GM12878 (cell line): ENCODE measurements around the gene CACNA2D3. TPM values are rescaled to one million over a fixed set of nuclear protein-coding genes. Genes with fewer than 3 reads are reported as not detected.

Source experiments
- ATAC-seq: fragments of 200-7000 bp; cut with Tn5 transposase; 3 replicates; pipeline ENCODE4 v1.9.1; 2020; ENCODE audit warnings: mild to moderate bottlenecking, moderate library complexity
- BruUV-seq: library from RNA; stranded (reverse); fragments of 400-500 nt; replicated peaks from 2 replicates; lab custom pipeline; 2021; lab: Mats Ljungman, UMichigan
- CTCF ChIA-PET: fragments of 300-600 bp; sonication (Branson Sonifier 250); formaldehyde crosslinking; extraction: SDS; loops from one replicate; lab custom pipeline; 2021; ENCODE audit warnings: inconsistent platforms; lab: Yijun Ruan, JAX
- POLR2A ChIA-PET: fragments of 350-600 bp; formaldehyde crosslinking; extraction: SDS; loops from one replicate; lab custom pipeline; 2021; ENCODE audit warnings: inconsistent platforms; lab: Charles Lee
- RAD21 ChIA-PET: fragments of 300-600 bp; sonication (Branson Sonifier 250); formaldehyde crosslinking; loops from one replicate; lab custom pipeline; 2023; ENCODE audit warnings: antibody characterized with exemption; ENCODE audit not compliant: unreplicated experiment; lab: Charles Lee
- SMC1A ChIA-PET: fragments of 300-600 bp; sonication (Branson Sonifier 250); formaldehyde crosslinking; loops from one replicate; lab custom pipeline; 2023; ENCODE audit not compliant: unreplicated experiment, uncharacterized antibody; lab: Charles Lee
- DNase-seq: peaks from one replicate; pipeline ENCODE4 v3.0.0-alpha.2; 2011; ENCODE audit warnings: low read depth, low spot score
- FAIRE-seq: peaks from 3 replicates; lab custom pipeline; 2011; peaks lifted over from hg19 to GRCh38; lab: Jason Lieb, UNC
- H2AFZ ChIP-seq: 2 replicates; pipeline ENCODE4 v1.6.0; 2011; ENCODE audit warnings: low read depth, low read length, control low read depth; ENCODE audit not compliant: control insufficient read depth
- H3K27ac ChIP-seq: 2 replicates; pipeline ENCODE4 v1.5.1; 2011; ENCODE audit warnings: control low read depth; ENCODE audit not compliant: control insufficient read depth, insufficient read depth
- H3K27me3 ChIP-seq, 2 experiments: replicated peaks in 1 of 2; 2 replicates each; pipeline versions ENCODE4 v1.6.0 to v1.6.1; 2011; ENCODE audit warnings: low read length in 1 of 2; ENCODE audit not compliant: control insufficient read depth in 2 of 2, insufficient read depth in 2 of 2
- H3K36me3 ChIP-seq, 2 experiments: 2 replicates each; pipeline ENCODE4 v1.5.1; 2011; ENCODE audit warnings: low read length in 1 of 2; ENCODE audit not compliant: control insufficient read depth in 2 of 2, insufficient read depth in 2 of 2
- H3K4me1 ChIP-seq: 2 replicates; pipeline ENCODE4 v1.6.1; 2011; ENCODE audit warnings: mild to moderate bottlenecking, low read length, moderate library complexity, mixed read lengths; ENCODE audit not compliant: control insufficient read depth, insufficient read depth
- H3K4me2 ChIP-seq: 2 replicates; pipeline ENCODE4 v1.6.0; 2011; ENCODE audit warnings: control low read depth; ENCODE audit not compliant: control insufficient read depth, insufficient read depth
- H3K4me3 ChIP-seq: fragments of 200-600 bp; sonication (generic); 2 replicates; pipeline ENCODE4 v1.5.1; 2016
- H3K79me2 ChIP-seq: 2 replicates; pipeline ENCODE4 v1.6.0; 2011; ENCODE audit warnings: low read length; ENCODE audit not compliant: control insufficient read depth, insufficient read depth
- H3K9ac ChIP-seq: 2 replicates; pipeline ENCODE4 v1.8.0; 2011; ENCODE audit warnings: low read length, control low read depth, mixed read lengths; ENCODE audit not compliant: control insufficient read depth, insufficient read depth
- H3K9me3 ChIP-seq: replicated peaks from 3 replicates; pipeline ENCODE4 v1.5.1; 2011; ENCODE audit warnings: mild to moderate bottlenecking, low read length; ENCODE audit not compliant: control insufficient read depth, insufficient read depth
- H4K20me1 ChIP-seq: 2 replicates; pipeline ENCODE4 v1.6.0; 2011; ENCODE audit not compliant: control insufficient read depth, insufficient read depth
- ATF7 ChIP-seq: fragments of 450-650 bp; IDR thresholded peaks from 2 replicates; pipeline ENCODE4 v1.6.1; 2016; ENCODE audit warnings: low read depth, mild to moderate bottlenecking
- CUX1 ChIP-seq: IDR thresholded peaks from 2 replicates; pipeline ENCODE4 v1.6.1; 2012; ENCODE audit warnings: improper control_type of control experiment, low read depth, low read length; ENCODE audit not compliant: insufficient replicate concordance
- ESRRA ChIP-seq: IDR thresholded peaks from 2 replicates; pipeline ENCODE4 v1.6.1; 2012; ENCODE audit warnings: mild to moderate bottlenecking, low read length, improper control_type of control experiment
- GATAD2B ChIP-seq: fragments of 450-650 bp; conservative IDR thresholded peaks from 2 replicates; pipeline ENCODE4 v1.6.1; 2017; ENCODE audit warnings: low read depth, mild to moderate bottlenecking, moderate library complexity
- HDGF ChIP-seq: fragments of 450-650 bp; IDR thresholded peaks from 2 replicates; pipeline ENCODE4 v1.6.1; 2016; ENCODE audit warnings: antibody characterized with exemption
- MTA3 ChIP-seq: IDR thresholded peaks from 2 replicates; pipeline ENCODE4 v1.6.1; 2012; ENCODE audit warnings: low read length, inconsistent platforms, borderline replicate concordance
- NBN ChIP-seq: fragments of 450-650 bp; IDR thresholded peaks from 2 replicates; pipeline ENCODE4 v1.6.1; 2016
- PAX8 ChIP-seq: fragments of 450-650 bp; IDR thresholded peaks from 2 replicates; pipeline ENCODE4 v1.6.1; 2017; ENCODE audit warnings: mild to moderate bottlenecking, moderate library complexity
- RAD51 ChIP-seq: fragments of 450-650 bp; IDR thresholded peaks from 2 replicates; pipeline ENCODE4 v1.6.1; 2016; ENCODE audit warnings: moderate library complexity, mild to moderate bottlenecking, inconsistent platforms
- SIN3A ChIP-seq: IDR thresholded peaks from 2 replicates; pipeline ENCODE4 v1.6.1; 2012; ENCODE audit warnings: low read depth, low read length, improper control_type of control experiment
- STAT1 ChIP-seq: fragments of 450-650 bp; conservative IDR thresholded peaks from 2 replicates; pipeline ENCODE4 v1.6.1; 2014; ENCODE audit warnings: antibody characterized with exemption, mild to moderate bottlenecking
- SUZ12 ChIP-seq: fragments of 200-600 bp; sonication (generic); IDR thresholded peaks from one replicate; pipeline ENCODE4 v1.6.1; 2018; ENCODE audit warnings: antibody characterized with exemption, mild to moderate bottlenecking; ENCODE audit not compliant: unreplicated experiment
- TBL1XR1 ChIP-seq: IDR thresholded peaks from 2 replicates; pipeline ENCODE4 v1.6.1; 2012; ENCODE audit warnings: low read depth, low read length, improper control_type of control experiment
- WGBS: methylation state at CpG from one replicate; pipeline ENCODE4 v1.1.6; 2016; ENCODE audit warnings: low lambda C conversion rate; ENCODE audit not compliant: insufficient replicate concordance, insufficient coverage; ENCODE audit errors: missing lambda C conversion rate; 5-methylcytosine and 5-hydroxymethylcytosine counted together
- in situ Hi-C: fragments of 300-500 bp; cut with MboI; formaldehyde crosslinking; loops from 9 replicates; pipeline ENCODE4 v1.14.3; 2018; ENCODE audit warnings: mixed read lengths
- intact Hi-C: fragments of 100-400 bp; cut with micrococcal nuclease; formaldehyde crosslinking; loops from one replicate; pipeline ENCODE4 v1.14.2; 2022; ENCODE audit not compliant: unreplicated experiment
- polyA plus RNA-seq, 11 experiments: library from polyadenylated mRNA; depleted of rRNA in 4 of 11; unstranded in 6 of 11; stranded (reverse) in 5 of 11; fragments of >200 nt; fragmentation: Nextera tagmentation in 4 of 11; fragmentation: Illumina TruSeq in 1 of 11; extraction: Ambion mirVana in 4 of 11; extraction: Trizol in 1 of 11; gene quantifications; 1 replicate in 1 of 11; 2 replicates in 10 of 11; pipeline versions ENCODE4 v1.2.1 to v1.2.3, GENCODE V29; 2011 to 2016; ENCODE audit warnings: inconsistent platforms in 2 of 11, missing spikeins in 2 of 11, low read depth in 1 of 11
- total RNA-seq, 4 experiments: library from RNA; depleted of rRNA in 3 of 4; stranded (reverse); fragments of >200 nt in 3 of 4; fragmentation: Illumina TruSeq in 1 of 4; extraction: Trizol in 1 of 4; gene quantifications; 2 replicates each; pipeline versions ENCODE4 v1.2.1 to v1.2.3, GENCODE V29; 2013 to 2021

The CACNA2D3 gene
- total and polyA plus RNA-seq, 10 of the 15 experiments (the other 5 are each of a cell fraction or from before 2014, with no cell fraction given), result not detected

GRCh38 chr3:54719914-54720313, 597.6 kb downstream of the CACNA2D3 start (continued):
- TF ChIP-seq CUX1 (no peak), SIN3A (no peak), GATAD2B (no peak)
- TF ChIP-seq, all 136 proteins: peak for 0

- ChIA-PET CTCF (no interaction called here), SMC1A (no interaction called here), POLR2A (no interaction called here), RAD21 (no interaction called here)
- Histone ChIP-seq H3K36me3 (no peaks in the 10 kb centered on the region), H3K9ac (no peak overlapping the region), H4K20me1 (no peaks in the 10 kb centered on the region), H3K27ac (no peak overlapping the region), H3K4me3 (no peak overlapping the region), H2AFZ (no peak overlapping the region), H3K79me2 (no peaks in the 10 kb centered on the region), H3K9me3 (no peaks in the 10 kb centered on the region), H3K27me3 (no peaks in the 10 kb centered on the region), H3K4me2 (no peak overlapping the region), H3K4me1 (no peaks in the 10 kb centered on the region)
- TF ChIP-seq MTA3 (no peak), STAT1 (no peak), ESRRA (no peak), TBL1XR1 (no peak), SUZ12 (no peak), ATF7 (no peak), NBN (no peak), HDGF (no peak), RAD51 (no peak), PAX8 (no peak)
- ATAC-seq (no peak), DNase-seq (no peak), FAIRE-seq (no peak)
- in situ Hi-C loops, result no loop called here
- 54% methylated on average over 1 of the region's 1 CpG for WGBS
- no TSS peak for BruUV-seq
- intact Hi-C loops, result no loop called here
Measured at GRCh38 chr3:54720604-54721003, 598.3 kb downstream of the CACNA2D3 start.
